GM19025 (cell line): Measurements from ENCODE around the gene KDELR3.

ENCODE experiments used
- ATAC-seq: cut with Tn5 transposase; IDR thresholded peaks from one replicate; pipeline ENCODE4 v1.9.1; 2021; ENCODE audit warnings: mild to moderate bottlenecking, low read depth, moderate library complexity; ENCODE audit not compliant: unreplicated experiment

The KDELR3 gene

DNA sequence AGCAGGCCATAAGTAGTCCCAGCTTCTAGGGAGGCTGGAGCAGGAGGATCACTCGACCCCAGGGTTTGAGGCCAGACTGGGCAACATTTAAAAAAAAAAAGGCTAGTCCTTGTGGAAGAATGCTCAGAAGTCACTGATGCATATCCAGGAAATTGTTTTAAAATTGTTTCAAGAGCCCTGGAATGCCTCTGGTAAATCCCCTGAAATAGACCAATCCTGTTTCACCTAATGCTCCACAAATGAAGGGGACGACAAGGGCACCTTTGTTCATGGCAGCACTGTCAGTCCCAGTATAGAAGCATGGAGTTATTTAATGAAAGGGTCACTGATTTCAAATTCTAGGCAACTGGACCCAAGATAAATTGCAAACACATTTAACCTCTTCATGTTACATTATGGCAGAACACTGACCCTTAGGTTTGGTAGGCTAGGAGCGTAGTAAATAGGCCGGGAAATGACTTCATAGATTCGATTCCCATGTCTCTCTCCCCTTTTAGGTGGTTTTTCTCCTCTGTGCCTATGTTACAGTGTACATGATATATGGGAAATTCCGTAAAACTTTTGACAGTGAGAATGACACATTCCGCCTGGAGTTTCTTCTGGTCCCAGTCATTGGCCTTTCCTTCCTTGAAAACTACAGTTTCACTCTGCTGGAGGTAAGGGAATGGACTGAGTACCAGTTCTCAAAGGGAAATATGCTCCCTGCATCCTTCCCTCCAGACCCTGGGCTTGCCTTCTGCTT lies 11.4 kb downstream of the KDELR3 start:
- ATAC-seq = no peak

DNA sequence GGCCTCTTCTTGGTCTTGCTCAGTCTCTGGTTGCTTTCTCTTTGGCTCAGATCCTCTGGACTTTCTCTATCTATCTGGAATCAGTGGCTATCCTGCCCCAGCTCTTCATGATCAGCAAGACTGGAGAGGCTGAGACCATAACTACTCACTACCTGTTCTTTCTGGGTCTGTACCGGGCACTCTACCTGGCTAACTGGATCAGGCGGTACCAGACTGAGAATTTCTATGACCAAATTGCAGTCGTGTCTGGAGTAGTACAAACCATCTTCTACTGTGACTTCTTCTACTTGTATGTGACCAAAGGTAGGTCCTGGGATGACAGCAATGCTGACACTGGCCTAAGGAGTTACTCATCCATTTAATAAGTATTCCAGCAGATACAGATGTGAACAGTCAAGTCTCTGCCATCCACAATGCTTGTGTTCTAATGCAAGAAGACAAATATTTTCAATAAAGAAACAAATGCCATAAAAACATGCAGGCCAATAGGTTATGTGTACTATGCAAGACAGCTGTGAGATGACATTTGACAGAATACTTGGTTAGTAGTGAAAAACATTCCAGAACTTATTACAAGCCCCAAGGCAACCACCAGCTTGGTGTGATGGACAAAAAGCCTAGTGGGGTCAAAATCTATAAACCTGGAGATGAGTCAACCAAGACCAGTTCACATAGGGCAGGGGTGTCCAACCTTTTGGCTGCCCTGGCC lies 13.4 kb downstream of the KDELR3 start:
- ATAC-seq = no peak

DNA sequence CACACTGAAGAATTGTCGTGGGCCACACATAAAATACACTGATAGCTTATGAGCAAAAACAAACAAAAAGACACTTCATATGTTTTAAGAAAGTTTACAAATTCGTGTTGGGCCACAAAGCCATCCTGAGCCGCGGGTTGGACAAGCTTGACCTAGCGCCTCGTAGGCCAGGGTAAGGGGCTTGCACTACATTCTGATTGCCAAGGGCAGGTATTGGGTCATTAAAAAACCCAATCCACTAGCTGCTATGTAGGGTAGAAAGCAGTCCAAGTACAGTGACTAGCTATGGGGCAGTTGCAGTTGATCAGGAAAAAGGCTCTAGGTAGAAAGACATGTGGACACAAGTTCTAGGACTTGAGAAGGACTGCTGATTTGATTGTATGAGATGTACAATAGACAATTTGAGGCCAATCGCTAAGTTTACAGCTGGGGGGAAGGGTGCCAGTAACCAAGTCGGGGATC lies 14.0 kb downstream of the KDELR3 start:
- no peak for ATAC-seq

DNA sequence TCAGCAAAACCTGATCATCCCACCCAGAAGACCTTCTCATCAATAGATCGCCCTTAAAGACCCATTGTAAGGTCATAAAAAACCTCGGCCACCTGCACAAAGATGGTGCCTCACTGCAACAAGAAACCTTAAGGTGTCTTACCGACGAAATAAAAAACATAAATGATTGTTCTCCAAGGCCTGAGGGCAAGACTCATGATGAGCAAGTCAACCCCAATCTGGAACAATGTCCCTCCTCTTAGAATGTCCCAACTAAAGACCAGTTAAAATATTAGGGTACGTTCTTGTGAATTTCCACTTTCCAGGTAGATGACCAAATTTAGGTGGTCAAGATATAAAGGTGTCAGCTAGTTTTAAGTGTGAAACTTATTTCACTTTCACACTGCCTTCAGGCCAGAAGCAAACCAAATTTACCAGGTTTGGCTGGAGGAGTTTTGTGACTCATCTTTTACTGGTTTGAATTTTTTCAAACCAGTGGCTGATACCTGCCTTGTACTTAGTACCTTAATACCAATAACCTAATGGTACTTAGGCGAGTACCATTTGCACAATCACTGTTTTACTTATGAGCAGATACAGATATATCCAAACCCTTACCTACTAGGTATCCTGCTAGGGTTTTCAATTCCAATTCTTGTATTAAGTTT lies 14.9 kb downstream of the KDELR3 start:
- no peak for ATAC-seq

DNA sequence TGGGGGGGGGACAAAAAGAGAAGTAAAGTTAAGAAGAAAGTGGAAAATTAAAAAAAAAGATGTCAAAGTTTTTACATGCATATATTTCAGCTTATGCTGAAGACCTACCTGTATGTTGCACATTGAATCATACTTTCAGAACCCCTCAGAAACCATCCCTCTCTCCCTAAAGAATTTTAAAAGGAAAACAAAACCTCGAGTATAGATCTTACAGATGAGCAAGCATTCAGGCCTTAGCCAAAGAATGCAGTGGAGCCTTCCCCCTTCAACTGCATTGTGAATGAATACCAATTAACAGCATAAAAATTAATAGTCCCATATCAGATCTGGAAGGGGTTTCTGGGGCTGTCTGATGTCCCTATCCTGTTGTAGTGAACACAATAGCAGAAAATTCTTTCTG lies 16.3 kb downstream of the KDELR3 start:
- ATAC-seq = no peak

DNA sequence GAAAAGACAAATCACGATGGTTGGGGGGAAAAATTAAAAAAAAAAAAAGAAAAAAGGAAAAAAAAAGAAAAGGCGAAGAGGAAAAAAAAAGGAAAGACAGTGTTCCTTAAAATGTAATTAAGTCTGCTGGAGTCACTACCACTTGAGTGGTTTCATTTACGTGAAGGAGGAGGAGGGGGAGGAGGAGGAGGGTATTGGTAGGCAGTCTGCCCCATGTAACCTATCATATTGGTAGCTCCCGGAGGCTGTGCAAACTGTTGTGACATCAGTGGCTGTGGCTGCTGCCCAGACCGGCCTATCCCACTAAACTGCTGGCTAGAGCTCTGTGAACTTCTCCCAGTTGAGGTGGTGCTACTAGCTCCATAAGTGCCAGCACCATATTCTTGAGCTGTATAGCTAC lies 17.9 kb downstream of the KDELR3 start:
- no peak for ATAC-seq

DNA sequence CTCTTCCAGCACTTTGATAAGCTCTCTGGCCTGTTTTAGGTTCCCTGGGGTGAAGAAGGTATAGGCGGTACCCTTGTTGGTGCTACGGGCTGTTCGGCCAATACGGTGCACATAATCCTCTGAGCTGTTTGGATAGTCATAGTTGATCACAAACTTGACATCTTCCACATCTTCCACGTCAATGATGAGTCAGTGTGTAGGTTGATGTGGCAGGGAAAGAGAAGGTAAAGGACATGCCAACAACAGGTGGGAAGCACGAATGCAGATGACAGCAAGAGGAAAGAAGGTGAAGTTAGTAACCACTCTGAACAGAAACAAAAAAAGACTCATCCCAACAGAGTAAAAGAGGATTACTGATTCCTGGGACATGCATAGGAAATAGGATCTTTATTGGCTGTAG lies 20.1 kb downstream of the KDELR3 start:
- no peak for ATAC-seq

DNA sequence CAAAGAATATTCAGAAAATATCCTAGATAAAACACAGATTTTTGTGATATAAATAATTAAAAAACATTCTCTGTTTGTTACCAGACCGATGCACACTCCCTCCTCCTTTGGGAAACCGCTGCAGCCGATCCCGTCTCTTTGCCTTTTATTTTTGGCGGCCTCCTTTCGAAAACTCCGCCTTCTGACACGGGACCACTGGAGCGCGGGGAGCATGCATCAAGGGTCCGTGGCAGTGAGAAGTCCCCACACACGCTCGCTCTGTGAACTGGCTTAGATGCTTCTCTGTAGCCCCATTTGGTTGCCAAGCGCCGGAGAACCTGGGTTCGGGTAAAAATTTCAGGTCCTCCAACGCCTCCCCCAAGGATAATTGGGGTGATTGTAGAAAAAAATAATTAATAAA lies 21.2 kb downstream of the KDELR3 start:
- ATAC-seq = no peak

DNA sequence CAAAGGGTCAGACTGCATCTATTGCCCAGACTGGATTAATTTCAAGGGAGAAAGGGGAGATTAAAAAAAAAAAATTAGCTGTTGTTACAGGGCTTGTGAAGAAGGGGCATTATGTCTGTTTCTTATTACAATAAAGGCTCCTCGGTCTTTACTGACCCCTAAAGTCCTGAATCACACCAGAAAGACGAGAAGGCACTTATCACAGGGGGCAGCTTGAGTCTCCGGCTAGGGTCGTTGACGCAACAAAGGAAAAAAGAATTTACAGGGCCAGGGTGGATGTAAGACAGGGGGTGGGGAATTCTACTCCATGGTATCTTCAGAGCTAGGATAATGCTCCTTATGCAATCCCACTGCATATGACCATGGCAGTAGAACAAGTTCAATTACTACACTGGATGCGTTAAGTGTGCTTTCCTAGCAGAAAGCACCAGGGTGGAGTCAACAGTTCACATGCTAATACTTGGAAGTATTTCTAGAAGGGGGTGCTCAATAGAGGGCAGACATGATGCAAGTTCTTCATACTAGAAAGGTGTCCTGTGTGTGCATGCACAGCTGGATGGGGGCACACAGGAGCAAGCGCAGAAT lies 21.8 kb downstream of the KDELR3 start:
- ATAC-seq = no peak

DNA sequence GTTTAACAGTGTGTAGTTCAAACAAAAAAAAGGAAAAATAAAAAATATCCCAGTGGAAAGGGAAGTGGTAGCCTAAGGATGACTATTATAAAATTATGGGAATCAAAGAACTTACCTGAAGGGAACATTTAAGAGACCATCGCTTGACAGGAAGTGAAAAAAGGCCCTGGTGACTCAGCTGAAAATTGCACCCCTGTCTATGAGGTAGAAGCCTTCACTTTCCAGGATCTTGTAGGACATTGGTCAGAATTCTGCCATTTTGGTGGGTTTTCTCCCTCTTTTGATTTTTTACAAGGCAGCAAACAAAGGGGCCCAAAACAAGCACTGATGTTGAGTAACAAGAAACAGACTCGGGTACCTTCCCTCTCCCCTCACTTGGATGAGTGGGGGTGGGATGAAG lies 22.6 kb downstream of the KDELR3 start:
- no peak for ATAC-seq

DNA sequence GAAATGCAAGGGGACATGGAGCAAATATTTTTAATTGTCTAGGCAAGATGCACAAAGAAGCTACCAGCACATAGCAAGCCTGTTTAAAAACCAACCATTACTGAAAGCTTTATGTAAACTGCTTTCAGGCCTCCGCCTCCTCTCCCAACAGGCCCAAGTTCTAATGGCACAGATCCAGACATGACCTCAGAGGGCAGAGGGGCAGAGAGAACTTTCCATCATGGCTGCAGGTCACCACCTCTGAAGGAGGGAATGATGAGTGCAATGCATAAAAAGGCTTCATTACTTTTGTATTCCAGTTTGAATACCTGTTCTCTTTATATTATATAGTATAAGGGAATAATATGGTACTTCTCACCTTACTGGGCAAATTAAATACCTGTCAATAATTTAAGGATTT lies 23.0 kb downstream of the KDELR3 start:
- no peak for ATAC-seq

DNA sequence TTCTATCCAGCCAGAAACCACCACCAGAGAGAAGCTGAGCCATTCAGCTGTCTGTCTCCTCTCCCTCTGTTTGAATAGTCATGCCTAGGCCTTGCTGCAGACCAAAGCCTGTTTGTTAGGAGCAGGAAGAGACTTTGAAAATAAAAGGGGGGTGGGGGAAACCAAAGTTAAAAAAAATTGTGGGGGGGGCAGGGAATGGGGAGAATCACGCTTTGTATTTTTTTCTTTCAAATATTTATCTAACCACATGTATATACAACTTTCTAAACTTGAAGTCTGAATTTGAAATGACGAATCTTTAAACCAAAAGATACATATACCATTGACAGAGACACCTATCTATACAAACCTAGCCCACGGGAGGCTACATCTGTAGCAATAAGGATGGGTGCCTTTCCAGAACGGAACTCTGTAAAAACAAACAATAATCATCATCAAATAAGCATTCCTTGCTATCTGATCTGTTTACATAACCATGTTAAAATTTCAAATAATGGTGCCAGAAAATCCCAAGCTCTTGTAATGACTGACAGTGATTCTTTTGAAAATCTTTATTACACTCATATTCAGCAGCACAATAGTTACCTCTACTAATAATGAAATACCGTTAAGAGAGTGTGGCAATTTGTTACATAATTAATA lies 23.9 kb downstream of the KDELR3 start:
- no peak for ATAC-seq

DNA sequence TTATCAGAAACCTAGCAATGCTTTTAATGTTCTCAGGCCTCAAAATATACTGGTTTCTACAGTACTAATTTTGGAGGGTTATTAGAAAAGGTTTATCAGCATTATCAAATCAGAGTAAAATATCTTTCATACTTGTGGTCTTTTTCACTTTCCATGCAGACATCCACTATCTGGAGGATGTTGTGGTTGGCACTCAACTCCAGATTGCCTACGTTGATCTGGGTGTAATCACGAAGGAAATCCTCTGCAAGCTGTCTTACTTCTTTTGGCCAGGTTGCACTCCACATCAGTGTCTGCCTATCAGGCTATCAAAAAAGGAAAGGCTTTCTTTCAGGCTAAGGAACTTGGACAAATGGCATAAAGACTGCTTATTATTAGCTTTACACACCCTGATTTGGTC lies 26.6 kb downstream of the KDELR3 start:
- ATAC-seq = no peak

DNA sequence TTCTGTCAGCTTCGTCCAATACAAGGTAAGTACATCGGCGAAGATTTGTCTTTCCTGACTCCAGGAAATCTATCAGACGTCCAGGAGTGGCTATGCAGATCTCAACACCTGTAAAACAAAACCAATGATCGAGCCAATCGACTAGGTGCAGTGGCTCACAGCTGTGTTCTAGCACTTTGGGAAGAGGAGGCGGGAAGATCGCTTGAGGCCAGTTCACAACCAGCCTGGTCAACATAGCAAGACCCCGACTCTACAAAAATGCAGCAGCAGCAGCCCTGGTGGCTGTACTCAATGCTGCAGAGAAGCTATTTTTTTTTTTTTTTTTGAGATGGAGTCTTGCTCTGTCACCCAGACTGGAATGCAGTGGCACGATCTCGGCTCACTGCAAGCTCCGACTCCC lies 27.0 kb downstream of the KDELR3 start:
- no peak for ATAC-seq

DNA sequence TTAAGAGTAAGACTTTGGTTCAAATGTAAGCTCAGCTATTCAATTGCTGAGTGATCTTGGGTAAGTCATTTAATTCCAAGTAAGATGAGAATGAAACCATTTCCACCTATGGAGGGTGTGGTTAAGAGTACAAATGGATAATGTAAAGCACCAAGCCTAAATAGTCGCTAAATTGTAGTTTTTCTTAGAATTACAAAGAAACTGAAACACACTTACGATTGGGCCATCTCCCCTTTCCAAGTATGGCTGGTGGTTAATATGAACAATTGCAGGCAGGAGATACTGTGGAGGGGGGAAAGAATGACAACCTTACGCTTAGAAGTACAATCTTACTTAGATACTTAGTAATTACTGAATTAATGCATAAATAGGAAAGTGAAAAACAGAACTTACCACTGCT lies 30.0 kb downstream of the KDELR3 start:
- no peak for ATAC-seq

DNA sequence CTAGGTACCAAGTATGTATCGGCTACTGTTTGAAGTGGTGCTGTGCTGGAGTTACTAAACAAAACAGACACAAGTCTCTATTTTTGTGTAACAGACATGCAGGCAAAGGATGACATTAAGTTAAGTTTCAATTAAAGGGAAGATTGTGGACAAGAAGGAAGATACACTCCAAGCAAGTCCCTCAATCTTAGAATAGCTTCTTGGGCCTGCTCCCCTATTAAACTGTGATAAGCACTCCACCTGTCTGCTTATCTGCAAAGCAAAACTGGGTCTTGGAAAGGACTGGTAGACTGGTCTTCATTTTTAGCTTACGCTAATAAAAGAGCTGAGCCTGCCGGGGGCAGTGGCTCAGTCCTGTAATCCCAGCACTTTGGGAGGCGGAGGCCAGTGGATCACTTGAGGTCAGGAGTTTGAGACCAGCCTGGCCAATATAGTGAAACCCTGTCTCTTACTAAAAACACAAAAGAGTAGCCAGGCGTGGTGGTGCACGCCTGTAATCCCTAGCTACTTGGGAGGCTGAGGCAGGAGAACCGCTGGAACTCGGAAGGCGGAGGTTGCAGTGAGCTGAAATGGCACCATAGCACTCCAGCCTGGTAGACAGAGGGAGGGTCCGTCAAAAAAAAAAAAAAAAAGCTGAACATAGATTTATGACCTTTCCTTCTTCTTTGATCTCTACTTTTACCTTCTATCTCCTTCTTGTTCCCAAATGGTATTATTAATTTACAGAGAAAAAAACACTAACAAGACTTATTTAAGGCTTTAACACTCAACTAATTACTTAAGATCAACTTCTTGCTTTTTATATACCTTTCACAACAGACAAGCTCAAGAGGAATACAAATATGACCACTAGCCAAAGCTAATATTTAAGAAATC lies 34.1 kb downstream of the KDELR3 start:
- no peak for ATAC-seq

DNA sequence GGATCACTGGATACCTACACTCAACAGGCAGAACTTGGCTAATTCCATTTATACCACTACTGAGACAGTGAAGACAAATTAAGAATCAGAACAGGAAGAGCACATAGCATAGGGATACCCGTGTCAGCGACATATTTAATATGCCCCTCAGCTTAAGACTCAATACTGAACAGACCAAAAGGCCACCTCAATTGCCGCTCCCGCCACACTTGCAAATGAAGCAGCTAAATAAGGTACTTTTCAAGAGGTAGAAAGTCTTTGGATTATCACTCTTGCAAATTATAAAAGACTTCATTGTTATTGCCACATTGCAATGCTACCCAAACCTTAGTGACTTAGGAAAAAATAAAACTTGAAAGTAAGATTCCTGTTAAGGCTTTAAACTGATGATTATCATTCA lies 35.1 kb downstream of the KDELR3 start:
- ATAC-seq = no peak

DNA sequence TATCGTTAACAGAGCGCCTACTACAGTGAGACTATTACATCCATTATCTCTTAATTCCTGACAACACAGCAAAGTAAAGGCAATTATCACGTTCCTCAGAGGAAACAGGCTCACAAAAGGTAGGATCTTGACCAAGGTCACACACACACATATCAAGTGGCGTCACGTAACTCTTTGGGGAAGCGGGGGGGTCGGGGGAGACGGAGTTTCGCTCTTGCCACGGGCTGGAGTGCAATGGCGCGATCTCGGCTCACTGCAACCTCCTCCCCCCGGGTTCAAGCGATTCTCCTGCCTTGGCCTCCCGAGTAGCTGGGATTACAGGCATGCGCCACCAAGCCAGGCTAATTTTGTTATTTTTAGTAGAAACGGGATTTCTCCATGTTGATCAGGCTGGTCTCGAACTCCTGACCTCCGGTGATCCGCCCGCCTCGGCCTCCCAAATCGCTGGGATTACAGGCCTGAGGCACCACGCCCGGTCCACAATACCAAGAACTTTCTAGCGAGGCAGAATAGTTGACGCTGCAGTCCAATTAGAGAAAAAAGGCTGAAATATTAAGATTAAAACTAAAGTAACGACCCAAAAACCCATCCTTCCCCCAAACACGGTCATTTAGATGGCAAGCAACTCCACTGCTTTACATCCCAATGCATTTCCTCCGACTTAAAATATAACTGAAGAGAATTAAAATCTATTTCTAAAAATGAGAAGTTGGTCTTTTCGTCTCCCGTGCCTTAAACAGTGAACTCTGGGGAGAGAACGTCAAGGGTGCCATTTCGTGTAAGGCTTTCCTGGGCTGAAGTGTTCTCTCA lies 37.0 kb downstream of the KDELR3 start:
- no peak for ATAC-seq

DNA sequence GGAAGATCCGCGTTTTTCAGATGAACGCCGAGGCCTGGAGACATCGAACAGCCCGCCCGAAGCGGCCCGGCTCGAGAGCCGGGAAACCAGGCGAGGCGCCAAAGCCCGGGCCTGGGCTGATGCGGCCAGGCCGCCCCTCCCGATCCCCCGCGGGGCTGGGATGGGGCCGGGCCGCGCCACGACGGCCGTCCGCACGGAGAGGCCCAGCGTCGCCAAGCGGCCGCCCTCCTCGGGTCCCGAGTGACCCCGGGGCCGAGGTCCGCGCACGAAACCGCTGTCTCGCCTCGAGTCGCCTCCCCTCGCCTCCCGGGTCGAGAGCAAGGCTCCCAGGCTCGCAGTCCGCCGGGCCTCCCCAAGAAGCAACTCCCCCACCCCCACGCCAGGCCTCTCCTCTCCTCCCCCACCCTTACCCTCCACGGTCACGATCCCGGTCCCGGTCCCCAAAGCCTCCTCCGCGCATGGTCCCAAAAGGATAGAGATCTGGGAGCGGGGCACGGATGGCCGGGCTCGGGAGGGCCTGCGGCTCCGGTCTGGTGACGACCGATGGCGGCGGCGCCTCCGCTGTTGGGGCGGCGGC lies 37.7 kb downstream of the KDELR3 start:
- peak; percentile 17 for ATAC-seq
